ENCODE results near the gene C4B.
"Not testable (repeated sequence)": the region's sequence is repeated elsewhere in the genome, so short reads cannot be mapped to it uniquely, and the experiment has no call there.

The C4B gene

DNA sequence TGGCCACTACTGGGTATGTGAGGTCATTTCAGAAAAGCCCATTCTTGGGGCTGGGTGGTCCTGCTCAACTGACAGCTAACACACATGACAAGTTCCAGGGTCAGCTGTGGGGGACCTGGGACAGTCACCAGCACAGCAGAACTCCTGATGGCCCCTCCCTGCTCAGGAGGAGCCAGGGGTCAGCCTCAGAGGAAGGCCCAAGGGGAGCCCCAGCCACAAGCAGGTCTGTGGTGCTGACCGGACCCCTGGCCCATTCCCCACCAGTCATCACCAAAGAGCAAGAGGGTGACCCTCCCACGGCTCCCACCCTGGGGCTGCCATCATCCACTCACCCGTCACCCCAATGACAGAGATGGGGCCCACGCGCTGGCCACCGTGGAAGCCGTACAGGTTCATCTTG is 41.7 kb downstream of the C4B start:
- DNase-seq, result no peak

DNA sequence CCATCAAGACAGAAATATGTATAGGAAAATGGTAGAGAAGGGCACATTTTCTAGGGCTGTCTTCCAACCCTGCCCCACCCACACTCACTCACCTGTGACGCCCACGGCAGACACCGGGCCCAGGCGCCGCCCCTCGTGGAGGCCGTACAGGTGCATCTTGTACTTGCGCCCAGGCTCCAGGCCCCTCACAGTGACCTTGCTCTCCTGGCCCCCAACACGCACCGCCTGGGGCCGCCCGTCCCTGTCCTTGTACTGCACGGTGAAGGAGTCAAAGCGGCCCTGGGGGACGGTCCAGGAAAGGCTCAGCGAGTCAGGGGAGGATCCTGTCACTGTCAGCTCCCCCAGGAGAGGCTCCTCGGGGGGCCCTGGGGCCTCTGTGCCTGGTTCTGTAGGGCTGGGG is 43.4 kb downstream of the C4B start:
- DNase-seq, result no peak

- no peak for DNase-seq
Observed at GRCh38 chr6:32058511-32058963, 43.9 kb downstream of the C4B start.

DNA sequence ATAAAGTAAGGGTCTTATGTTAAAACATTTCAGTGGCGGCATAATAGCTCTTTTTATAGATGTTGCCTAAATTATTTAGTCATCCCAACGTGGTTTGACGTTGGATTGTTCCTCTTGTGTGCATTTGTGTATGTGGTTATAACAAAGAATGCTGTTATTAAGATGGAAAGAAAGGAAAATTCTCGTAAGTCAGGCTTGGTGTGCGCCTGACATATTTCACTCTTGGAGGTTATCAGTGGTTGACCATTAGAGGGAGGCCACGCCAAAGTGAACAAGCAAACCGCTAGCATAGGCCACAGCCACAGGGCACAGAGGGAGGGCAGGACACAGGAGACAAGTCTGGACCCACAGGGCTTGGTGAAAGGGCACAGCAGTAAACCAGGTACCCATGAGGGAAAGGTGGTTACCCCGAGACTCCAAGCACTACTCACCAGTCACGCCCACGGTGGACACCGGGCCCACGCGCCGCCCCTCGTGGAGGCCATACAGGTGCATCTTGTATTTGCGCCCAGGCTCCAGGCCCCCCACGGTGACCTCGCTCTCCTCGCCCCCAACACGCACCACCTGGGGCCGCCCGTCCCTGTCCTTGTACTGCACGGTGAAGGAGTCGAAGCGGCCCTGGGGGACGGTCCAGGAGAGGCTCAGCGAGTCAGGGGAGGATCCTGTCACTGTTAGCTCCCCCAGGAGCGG is 46.5 kb downstream of the C4B start:
- no peak for DNase-seq

DNA sequence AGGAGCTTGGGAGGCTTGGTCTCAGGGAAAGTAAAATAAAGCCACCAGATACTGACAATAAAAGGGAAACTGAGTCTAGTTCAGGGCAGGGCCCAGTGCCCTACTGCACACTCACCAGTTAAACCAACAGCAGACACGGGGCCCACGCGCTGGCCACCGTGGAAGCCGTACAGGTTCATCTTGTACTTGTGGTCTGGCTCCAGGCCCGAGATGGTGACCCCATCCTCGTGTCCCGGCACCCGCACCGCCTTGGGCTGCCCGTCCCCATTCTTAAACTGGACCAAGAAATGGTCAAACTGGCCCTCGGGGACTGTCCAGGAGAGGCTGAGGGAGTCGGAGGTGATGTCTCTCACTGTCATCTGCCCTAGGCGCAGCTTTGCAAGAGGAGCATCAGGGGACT is 50.1 kb downstream of the C4B start:
- no peak for DNase-seq

GRCh38 chr6:32067521-32067920 is 52.9 kb downstream of the C4B start:
- DNase-seq, result not testable (repeated sequence)

DNA sequence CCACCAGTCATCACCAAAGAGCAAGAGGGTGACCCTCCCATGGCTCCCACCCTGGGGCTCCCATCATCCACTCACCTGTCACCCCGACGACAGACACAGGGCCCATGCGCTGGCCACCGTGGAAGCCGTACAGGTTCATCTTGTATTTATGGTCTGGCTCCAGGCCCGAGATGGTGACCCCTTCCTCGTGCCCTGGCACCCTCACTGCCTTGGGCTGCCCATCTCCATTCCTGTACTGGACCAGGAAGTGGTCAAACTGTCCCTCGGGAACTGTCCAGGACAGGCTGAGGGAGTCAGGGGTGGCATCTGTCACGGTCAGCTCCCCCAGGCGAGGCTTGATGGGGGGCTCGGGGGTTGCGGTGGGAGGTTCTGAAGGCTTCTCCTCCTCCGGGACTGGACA is 53.7 kb downstream of the C4B start:
- not testable (repeated sequence) for DNase-seq

DNA sequence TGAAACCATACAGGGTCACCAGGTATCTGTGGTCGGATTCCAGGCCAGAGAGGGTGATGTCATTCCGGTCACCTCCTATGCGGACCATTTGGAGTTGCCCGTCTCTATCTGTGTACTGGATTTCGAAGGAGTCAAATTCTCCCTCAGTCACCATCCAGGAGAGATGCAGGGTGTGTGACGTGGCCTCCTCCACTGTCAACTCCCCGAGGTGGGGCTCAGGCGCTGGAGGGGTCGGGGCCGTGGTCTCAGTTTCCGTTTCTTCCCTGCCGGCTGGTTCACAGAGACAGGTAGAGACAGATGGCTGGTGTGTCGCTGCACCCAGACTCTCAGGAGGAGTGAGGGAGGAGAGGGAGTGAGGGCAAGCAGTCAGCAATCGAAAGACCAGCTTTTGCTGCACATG is 54.3 kb downstream of the C4B start:
- DNase-seq, result no peak

GRCh38 chr6:32069460-32069859 is 54.9 kb downstream of the C4B start:
- DNase-seq, result no peak

- DNase-seq, result no peak
Observed at GRCh38 chr6:32069878-32070515, 55.4 kb downstream of the C4B start.

- no peak for DNase-seq
Observed at GRCh38 chr6:32070814-32071543, 56.4 kb downstream of the C4B start.

DNA sequence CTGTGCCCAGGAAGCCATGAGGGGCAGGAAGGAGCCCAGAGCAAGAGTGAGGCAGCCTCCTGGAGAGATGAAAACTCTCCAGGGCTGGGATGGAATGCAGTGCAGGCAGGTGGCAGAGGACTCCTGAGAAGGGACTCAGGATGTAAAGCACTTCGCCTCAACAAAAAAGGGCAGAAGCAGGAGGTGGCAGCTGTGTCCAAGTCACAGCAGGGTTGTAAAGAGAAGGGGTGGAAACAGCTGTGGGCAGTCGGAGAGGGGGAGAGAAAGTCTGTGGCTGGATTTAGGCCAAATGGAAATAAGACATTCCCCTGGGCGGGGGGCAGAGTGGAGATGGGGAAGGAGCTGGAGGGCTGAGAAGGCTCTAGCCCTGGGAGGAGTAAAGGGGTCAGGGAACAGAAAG is 58.5 kb downstream of the C4B start:
- no peak for DNase-seq

DNA sequence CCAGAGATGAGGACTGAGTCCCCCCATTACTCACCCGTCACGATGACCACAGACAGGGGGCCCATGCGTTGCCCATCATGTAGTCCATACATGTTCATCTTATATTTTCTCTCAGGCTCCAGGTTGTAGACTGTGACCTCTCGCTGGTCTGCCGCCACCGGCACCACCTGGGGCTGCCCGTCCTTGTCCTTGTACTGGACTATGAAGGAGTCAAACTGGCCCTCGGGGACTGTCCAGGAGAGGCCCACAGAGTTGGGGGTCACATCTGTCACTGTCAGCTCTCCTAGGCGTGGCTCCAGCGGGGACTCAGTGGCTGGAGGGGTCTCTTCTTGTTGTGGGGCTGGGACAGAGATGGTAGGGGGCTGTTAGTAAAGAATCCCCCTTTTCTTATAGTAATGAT is 59.0 kb downstream of the C4B start:
- DNase-seq, result no peak

DNA sequence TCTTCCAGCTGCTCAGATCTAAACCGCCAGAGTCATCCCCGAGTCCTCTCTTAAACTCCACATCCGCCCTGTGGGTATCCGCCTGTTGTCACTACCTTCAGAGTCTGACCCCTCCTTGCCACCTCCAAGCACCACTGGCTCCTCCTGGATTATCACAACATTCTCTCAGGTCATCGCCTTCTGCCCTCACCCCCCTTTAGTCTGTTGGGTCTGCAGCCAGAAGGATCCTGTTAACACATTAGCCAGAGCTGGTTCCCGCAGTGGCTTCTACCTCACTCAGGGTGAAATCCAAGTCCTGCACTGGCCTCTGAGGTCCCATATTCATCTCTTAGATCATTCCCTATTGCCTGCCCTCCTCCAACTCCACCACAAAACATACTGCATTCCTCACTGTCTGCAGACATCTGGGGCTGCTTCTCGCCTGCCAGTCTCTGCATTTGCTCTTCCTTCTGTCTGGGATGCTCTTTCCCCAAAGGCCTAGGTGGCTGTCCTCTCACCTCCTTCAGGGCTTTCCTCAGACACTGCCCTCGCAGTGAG is 60.5 kb downstream of the C4B start:
- no peak for DNase-seq

DNA sequence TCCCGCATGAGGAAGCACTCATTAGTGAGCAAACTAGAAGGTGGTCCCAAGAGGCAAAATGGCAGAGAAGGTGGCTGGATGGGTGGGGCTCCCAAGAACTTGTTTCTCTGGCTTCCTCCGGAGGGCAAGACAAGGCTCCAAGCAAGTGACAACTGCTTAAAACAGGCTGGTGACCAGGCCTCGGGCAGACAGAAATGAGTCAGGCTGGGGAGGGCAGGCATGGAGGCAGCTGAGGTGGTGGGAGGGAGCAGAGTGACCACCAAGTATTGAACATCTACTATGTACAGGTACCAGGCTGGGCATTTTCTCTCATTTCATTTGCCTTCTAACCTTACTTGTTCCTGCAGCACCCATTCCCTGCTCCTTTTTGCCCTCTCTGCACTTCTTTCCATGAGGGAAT is 61.2 kb downstream of the C4B start:
- no peak for DNase-seq

- no peak for DNase-seq
Observed at GRCh38 chr6:32076321-32076809, 61.8 kb downstream of the C4B start.

DNA sequence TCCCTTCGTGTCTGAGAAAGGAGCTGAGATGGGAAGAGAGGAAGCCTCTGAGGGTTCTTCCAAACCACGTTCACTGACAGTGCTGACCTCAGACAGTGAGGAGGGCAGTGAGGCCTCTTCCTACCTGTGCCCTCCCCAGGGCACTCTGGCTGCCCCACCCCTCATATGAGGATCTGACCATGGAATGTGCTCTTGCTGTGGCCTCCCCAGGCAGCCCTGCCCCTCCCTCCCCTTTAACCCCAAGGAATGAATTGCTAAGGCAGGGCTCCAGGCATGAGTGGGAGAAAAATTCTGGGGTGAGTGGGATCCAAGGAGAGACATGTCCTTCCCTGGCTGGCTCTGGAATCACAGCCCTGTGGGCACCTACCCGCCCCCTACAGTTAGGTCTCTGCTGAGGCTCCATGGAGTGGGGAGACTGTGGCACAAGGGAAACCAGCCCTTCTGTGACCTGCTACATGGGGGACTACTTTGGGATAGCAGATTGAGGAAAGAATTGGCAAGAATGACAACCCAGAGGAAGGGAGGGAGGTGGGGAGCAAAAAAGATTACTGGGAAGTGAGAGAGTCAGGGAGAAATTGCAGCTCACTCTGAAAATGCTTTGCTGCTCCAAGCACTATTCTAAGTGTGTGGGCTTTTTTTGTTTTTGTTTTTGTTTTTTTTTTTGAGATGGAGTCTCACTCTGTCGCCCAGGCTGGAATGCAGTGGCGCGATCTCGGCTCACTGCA is 65.1 kb downstream of the C4B start:
- DNase-seq, result no peak

GRCh38 chr6:32081168-32081990 is 66.8 kb downstream of the C4B start:
- DNase-seq, result no peak

DNA sequence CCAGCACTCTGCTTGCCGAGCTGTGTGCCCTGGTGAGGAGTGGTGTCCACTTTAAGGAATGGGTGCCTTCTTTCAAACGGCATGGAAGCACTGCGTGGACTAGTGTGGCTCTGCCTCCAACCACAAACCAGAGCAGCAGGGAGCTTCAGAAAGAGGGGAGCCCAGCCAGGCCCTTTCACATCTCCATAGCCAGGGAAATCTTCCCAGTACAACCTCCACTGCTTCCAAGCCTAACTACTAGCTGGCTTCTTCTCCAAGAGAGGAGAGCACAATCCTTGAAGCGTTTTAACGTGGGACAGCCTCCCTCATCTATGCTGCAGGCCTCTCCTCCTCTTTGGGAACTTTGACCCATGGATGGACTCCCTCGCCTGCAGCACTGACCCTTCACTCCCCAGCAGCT is 67.9 kb downstream of the C4B start:
- DNase-seq, result no peak

DNA sequence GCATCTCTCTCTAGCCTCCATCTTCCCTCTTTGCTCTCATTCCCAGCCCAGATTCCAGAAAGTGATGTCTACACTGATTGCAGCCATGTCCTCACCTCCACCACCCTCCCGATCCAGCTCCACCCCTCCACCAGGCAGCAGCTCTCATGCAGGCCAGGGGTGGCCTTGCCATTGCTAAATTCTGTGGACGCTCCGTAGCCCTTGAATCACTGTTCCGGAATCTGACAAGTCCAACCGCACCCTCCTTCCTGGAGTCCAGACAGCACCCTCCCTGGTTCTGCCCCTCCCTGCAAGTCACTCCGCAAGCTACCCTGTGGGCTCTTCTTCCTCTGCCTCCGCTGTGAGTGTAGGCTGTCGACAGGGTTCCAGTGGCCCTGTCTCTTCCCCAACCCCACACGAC is 68.3 kb downstream of the C4B start:
- no peak for DNase-seq

GRCh38 chr6:32083812-32084768 is 69.5 kb downstream of the C4B start:
- no peak for DNase-seq
